ENCODE measurements around the gene PRPF38A.

The PRPF38A gene

DNA sequence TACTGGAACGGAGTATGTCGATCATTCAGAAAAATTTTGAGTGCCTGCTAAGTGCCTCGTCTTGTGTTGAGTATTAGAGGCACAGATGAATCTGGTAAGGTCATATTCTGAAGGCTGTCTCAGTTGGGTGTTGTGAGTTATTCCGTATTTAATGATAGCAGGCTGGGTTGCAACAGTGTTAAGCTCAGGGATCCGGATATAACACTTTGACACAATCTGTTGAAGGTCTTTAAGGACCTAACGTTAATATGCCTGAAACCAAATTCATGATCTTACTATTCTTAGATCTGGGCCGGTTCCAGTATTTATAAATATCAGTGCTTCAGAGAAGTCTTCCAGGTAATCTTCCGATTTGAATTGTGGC, 555 bp downstream of the PRPF38A start:
- TF ChIP-seq, protein P1, sequence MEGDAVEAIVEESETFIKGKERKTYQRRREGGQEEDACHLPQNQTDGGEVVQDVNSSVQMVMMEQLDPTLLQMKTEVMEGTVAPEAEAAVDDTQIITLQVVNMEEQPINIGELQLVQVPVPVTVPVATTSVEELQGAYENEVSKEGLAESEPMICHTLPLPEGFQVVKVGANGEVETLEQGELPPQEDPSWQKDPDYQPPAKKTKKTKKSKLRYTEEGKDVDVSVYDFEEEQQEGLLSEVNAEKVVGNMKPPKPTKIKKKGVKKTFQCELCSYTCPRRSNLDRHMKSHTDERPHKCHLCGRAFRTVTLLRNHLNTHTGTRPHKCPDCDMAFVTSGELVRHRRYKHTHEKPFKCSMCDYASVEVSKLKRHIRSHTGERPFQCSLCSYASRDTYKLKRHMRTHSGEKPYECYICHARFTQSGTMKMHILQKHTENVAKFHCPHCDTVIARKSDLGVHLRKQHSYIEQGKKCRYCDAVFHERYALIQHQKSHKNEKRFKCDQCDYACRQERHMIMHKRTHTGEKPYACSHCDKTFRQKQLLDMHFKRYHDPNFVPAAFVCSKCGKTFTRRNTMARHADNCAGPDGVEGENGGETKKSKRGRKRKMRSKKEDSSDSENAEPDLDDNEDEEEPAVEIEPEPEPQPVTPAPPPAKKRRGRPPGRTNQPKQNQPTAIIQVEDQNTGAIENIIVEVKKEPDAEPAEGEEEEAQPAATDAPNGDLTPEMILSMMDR (IDR thresholded peaks at IDR 0.05; ENCODE audit: insufficient read depth, low read length, poor library complexity, severe bottlenecking), result no peak

DNA sequence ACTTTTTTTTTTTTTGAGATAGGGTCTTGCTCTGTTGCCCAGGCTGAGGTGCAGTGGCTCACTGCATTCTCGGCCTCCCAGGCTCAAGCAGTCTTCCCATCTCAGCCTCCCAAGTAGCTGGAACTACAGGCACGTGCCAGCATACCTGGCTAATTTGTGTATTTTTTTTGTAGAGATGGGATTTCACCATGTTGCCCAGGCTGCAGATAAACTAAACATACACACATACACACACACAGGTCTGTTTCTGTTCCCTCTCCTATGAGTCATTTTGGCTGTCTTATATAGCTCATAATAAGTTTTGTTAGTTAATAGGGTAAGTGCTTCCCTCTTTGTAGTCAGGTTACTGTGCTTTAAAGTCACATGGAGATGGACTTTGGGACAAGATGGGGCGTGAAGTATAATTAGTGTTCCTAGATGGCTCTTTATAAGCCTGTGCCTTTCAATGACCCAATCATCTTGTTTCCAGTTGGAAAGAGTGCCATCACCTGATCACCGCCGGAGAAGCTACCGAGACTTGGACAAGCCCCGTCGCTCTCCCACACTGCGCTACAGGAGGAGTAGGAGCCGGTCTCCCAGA, 9.1 kb downstream of the PRPF38A start:
- TF ChIP-seq, protein P1 (IDR thresholded peaks at IDR 0.05; ENCODE audit: insufficient read depth, low read length, poor library complexity, severe bottlenecking), result no peak
- H3K4me3 ChIP-seq (replicated peaks; ENCODE audit: low read depth, low read length), result no peak overlapping the region

More for the DNA sequence above, 555 bp downstream of the PRPF38A start:
- H3K4me3 ChIP-seq (replicated peaks; ENCODE audit: low read depth, low read length), result peak overlapping the region; percentile 96
- no peak for DNase-seq (ENCODE audit: extremely low read depth, insufficient read length)
- no peaks in the 10 kb centered on the region for H3K27me3 ChIP-seq (replicated peaks; ENCODE audit: control insufficient read depth, insufficient read depth, low read length)
- H3K36me3 ChIP-seq (ENCODE audit: control insufficient read depth, insufficient read depth, low read length), result peaks cover 6% of the 10 kb centered on the region

DNA sequence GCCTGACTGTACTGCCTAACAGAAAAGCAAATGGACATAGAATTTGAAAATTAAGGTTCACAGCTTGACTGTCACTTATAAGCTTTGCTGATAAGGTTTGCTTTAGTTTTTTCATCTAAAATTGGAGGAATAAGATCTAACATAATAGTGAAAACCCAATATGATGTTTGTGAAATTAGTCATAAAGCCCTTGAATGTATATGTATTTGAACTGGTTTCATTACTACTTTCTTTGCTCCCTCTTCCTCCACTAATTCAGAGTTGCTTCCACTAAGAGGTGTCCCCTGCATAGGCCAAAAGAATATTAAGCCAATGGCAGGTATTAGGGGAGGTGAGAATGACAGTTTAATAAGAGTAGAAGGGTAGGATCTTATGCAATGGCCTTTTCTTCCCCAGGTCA, 10.5 kb downstream of the PRPF38A start:
- DNase-seq (ENCODE audit: extremely low read depth, insufficient read length), result no peak
- Histone ChIP-seq H3K27me3 (replicated peaks; ENCODE audit: control insufficient read depth, insufficient read depth, low read length) (no peaks in the 10 kb centered on the region), H3K4me3 (replicated peaks; ENCODE audit: low read depth, low read length) (no peak overlapping the region), H3K36me3 (ENCODE audit: control insufficient read depth, insufficient read depth, low read length) (peaks cover 32% of the 10 kb centered on the region)
- TF ChIP-seq, protein P1 (IDR thresholded peaks at IDR 0.05; ENCODE audit: insufficient read depth, low read length, poor library complexity, severe bottlenecking), result no peak

More for the DNA sequence above, 9.1 kb downstream of the PRPF38A start:
- no peaks in the 10 kb centered on the region for H3K27me3 ChIP-seq (replicated peaks; ENCODE audit: control insufficient read depth, insufficient read depth, low read length)
- H3K36me3 ChIP-seq (ENCODE audit: control insufficient read depth, insufficient read depth, low read length), result peaks cover 36% of the 10 kb centered on the region
- DNase-seq (ENCODE audit: extremely low read depth, insufficient read length), result no peak

DNA sequence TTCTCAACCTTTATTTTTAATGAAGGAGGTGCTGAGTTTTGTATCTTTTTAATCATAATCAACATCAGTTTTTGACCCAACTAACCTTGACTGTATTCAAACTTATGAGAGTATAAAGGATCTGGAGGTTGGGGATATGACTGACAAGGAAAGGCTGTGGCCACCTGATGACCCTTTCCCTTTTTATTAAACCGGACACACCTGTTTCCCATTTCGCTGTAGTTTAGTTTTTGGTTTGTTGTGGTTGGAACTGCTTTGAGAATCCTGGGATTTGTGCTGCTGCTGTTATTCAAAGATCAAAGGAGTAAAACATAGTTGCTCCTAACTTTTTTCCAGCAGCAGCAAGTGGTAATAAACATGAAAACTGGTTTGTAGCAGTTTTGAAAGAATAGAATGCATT, 12.4 kb downstream of the PRPF38A start:
- DNase-seq (ENCODE audit: extremely low read depth, insufficient read length), result no peak
- H3K36me3 ChIP-seq (ENCODE audit: control insufficient read depth, insufficient read depth, low read length), result peaks cover 27% of the 10 kb centered on the region
- no peaks in the 10 kb centered on the region for H3K27me3 ChIP-seq (replicated peaks; ENCODE audit: control insufficient read depth, insufficient read depth, low read length)
- TF ChIP-seq, protein P1 (IDR thresholded peaks at IDR 0.05; ENCODE audit: insufficient read depth, low read length, poor library complexity, severe bottlenecking), result no peak
- H3K4me3 ChIP-seq (replicated peaks; ENCODE audit: low read depth, low read length), result no peak overlapping the region

DNA sequence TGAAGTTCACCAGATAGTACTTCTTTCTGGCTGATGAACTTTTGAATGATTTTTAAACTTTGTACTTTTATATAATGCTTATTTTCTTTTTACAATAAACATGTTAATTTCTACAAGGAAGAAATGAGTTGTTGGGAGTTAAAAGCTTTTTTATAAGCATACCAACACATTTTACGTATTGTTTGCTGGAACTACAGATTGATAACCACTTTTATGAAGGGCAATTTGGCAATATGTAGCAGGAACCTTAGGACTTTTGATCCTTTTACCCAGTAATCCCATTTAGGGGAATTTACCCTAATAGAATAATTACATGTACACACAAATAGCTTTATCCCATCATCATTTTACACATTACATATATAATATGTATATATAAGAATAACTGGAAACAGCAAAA, 16.3 kb downstream of the PRPF38A start:
- TF ChIP-seq, protein P1 (IDR thresholded peaks at IDR 0.05; ENCODE audit: insufficient read depth, low read length, poor library complexity, severe bottlenecking), result no peak
- no peak for DNase-seq (ENCODE audit: extremely low read depth, insufficient read length)
- H3K27me3 ChIP-seq (replicated peaks; ENCODE audit: control insufficient read depth, insufficient read depth, low read length), result no peaks in the 10 kb centered on the region
- peaks cover 9% of the 10 kb centered on the region for H3K36me3 ChIP-seq (ENCODE audit: control insufficient read depth, insufficient read depth, low read length)
- H3K4me3 ChIP-seq (replicated peaks; ENCODE audit: low read depth, low read length), result no peak overlapping the region

DNA sequence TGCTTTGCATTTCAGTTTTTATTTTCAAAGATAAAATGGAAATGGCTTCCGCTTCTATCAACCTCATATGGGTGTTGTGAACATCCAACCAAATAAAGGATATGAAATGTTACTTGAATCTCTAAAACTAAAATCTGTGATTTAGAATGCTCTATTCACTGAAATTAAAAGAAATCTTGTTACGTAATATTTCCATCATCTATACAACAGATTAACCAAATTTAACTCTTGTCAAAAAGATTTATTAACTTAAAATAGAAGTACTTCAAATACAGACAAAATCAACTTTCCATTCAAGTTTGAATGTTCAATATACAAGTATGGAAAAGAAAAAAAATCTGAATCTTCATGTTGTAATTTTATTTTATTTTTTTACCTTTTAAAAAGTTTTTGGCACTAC, 18.7 kb downstream of the PRPF38A start:
- H3K27me3 ChIP-seq (replicated peaks; ENCODE audit: control insufficient read depth, insufficient read depth, low read length), result no peaks in the 10 kb centered on the region
- H3K4me3 ChIP-seq (replicated peaks; ENCODE audit: low read depth, low read length), result no peak overlapping the region
- TF ChIP-seq, protein P1 (IDR thresholded peaks at IDR 0.05; ENCODE audit: insufficient read depth, low read length, poor library complexity, severe bottlenecking), result no peak
- no peak for DNase-seq (ENCODE audit: extremely low read depth, insufficient read length)
- H3K36me3 ChIP-seq (ENCODE audit: control insufficient read depth, insufficient read depth, low read length), result no peaks in the 10 kb centered on the region; the same call in 1 of the 2 replicates
